Measurements from ENCODE around the gene KIRREL3. TPM values are rescaled to one million over a fixed set of nuclear protein-coding genes. Genes with fewer than 3 reads are reported as not detected.
A peak's percentile ranks its signal among the peaks of the same experiment; 100 is the strongest.

KIRREL3 gene
- total RNA-seq (2014; rRNA removed; shearing (Covaris generic)) = not detected in 2 replicates
- polyA plus RNA-seq (2015; cell fraction: cytosol; rRNA removed) = not detected in 2 replicates
- not detected in 2 replicates for polyA plus RNA-seq (2015; cell fraction: nucleus; rRNA removed)

DNA sequence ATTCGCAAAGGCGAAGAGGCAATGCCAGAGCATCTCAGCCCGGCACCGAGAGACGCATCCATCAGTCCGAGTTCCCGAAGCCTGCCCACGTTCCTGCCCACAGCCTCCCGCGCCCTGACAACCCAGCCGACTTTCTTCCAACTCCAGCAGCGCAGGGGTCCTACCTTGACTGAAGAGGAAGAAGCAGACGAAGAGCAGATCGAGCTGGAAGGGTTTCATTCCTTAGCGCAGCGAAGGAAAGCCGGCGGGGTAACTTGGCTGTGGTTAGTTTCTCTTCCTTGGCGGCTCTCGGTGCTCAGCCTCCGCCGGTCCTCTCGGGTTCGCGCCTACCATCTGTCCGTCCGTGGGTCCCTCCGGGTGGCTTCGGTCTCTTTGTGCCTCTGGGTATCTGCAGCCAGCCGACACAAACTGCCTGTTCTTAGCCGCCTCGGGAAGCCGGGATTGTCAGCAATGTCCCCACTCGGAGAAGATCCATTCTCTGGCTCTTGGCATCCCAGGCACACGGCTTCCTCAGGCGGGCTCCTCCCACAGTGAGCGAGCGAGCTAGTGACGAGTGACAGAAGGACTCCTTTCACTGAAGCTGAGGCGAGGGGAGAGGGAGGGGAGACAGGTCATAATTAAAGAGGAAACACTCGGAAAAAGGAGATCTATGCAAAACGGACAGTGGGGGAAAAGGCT is at the start of gene KIRREL3:
TSS of gene KIRREL3 (minus strand) at position 480 of the 678 bp plus-strand sequence.
- in situ Hi-C loops (cut with HindIII; ENCODE audit: low pct_unique_long_range_greater_than_20kb, low sequenced_read_pairs) = no loop called here
- no peak for DNase-seq (ENCODE audit: low read depth, low spot score)

- no peak for DNase-seq (ENCODE audit: low read depth, low spot score)
- in situ Hi-C loops (cut with HindIII; ENCODE audit: low pct_unique_long_range_greater_than_20kb, low sequenced_read_pairs) = no loop called here
These were observed 49.6 kb upstream of the KIRREL3 start for GRCh38 chr11:127050186-127050585.

DNA sequence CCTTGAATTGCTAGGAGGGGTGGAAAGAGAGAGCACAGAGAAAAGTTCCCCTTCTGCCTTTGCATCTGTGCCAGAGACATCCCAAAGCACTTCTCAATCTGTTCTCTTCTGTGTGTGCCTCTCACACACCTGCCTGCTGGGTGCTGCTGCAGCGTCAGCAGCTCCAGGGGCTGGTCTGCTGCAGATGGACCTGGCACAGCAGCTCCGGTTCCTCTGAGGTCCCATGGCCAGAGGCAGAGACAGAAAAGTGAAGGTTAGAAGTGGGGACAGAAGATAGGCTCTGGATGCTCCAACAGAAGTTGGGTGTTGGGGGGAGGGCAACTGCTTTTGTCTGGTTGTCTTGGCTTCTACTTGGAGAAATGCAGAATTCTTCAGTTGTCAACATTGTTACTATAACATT is 48.9 kb upstream of the KIRREL3 start:
- in situ Hi-C loops (cut with HindIII; ENCODE audit: low pct_unique_long_range_greater_than_20kb, low sequenced_read_pairs) = no loop called here

DNA sequence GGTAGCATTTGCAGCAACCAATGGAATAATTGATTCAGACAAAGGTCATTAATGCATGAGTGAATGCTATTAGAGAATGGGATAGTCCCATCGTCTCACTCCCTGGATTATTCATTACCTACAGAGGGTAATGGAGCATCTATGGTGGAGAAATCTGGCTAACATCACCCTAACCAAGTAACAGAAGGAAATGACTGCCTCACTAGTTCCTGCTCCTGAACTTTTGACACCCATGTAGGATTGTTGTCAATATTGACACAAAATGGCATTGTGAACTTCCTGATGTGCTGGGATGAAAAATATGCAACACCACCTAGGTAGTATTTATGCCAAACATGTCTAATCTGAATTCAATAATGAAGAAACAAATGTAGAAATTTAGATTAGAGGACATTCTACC is 44.0 kb upstream of the KIRREL3 start:
- in situ Hi-C loops (cut with HindIII; ENCODE audit: low pct_unique_long_range_greater_than_20kb, low sequenced_read_pairs) = no loop called here

More for the DNA sequence above, 48.9 kb upstream of the KIRREL3 start:
- no peak for DNase-seq (ENCODE audit: low read depth, low spot score)

GRCh38 chr11:127042445-127042844 is 41.9 kb upstream of the KIRREL3 start:
- DNase-seq (ENCODE audit: low read depth, low spot score) = no peak
- in situ Hi-C loops (cut with HindIII; ENCODE audit: low pct_unique_long_range_greater_than_20kb, low sequenced_read_pairs) = no loop called here

More for the DNA sequence above, 44.0 kb upstream of the KIRREL3 start:
- DNase-seq (ENCODE audit: low read depth, low spot score) = no peak

DNA sequence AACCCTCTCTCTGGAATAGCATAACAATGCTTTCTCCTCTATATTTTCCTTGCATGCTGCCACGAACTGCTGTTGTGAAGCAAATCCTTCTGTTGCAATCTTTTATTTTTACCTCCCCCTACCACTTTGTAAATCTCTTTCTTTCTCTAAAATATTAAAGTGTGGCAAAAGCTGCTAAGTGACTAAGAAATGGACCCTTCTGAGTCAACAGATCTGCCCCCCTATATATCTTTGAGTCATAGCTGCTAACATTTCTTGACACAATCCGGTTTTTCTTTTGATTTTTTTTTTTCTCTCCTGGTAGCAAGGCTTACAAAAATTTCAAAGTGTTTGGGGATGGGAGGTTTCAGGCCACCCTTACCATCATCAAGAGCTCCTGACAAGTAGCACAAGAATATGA is 39.0 kb upstream of the KIRREL3 start:
- DNase-seq (ENCODE audit: low read depth, low spot score) = no peak
- in situ Hi-C loops (cut with HindIII; ENCODE audit: low pct_unique_long_range_greater_than_20kb, low sequenced_read_pairs) = no loop called here

DNA sequence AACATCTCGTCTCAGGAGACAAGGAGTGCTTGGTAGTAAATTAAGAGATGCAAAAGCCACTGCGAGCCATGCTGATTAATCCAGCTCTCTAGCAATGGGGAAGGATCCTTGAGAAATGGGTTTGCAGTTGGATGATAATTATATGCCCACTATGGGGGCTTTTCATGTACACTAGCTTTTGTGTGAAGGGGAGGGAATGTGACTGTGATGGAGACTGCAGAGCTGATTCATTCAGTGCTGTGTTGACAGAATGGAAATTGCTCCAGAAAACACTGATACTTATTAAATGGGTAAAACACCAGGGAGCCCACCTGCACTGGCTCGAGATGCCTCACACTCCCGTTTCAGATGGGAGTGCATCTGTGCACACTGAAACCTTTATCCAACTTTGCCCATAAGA is 37.0 kb upstream of the KIRREL3 start:
- DNase-seq (ENCODE audit: low read depth, low spot score) = no peak
- in situ Hi-C loops (cut with HindIII; ENCODE audit: low pct_unique_long_range_greater_than_20kb, low sequenced_read_pairs) = no loop called here

- in situ Hi-C loops (cut with HindIII; ENCODE audit: low pct_unique_long_range_greater_than_20kb, low sequenced_read_pairs) = no loop called here
- no peak for DNase-seq (ENCODE audit: low read depth, low spot score)
These were observed 36.4 kb upstream of the KIRREL3 start for GRCh38 chr11:127037001-127037400.

DNA sequence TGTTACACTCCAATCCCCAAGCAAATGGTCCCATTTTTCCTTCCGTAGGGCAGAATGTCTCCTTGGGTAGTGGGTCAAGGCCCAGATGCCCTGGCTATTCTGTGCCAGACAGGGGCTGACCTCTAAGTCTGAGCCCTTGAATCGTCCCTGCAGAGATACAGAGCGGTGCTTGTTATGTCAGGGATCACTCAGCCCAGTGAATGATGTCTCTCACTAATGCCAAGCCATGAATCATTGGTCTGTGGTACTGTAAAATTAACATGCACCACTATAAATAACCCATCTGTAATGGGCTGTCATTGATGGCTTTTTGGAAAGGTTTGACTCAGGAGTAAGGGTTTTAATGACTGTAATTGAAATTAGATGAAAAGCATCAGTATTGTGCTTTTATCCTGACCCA is 35.3 kb upstream of the KIRREL3 start:
- in situ Hi-C loops (cut with HindIII; ENCODE audit: low pct_unique_long_range_greater_than_20kb, low sequenced_read_pairs) = no loop called here
- no peak for DNase-seq (ENCODE audit: low read depth, low spot score)

- in situ Hi-C loops (cut with HindIII; ENCODE audit: low pct_unique_long_range_greater_than_20kb, low sequenced_read_pairs) = no loop called here
- no peak for DNase-seq (ENCODE audit: low read depth, low spot score)
These were observed 34.4 kb upstream of the KIRREL3 start for GRCh38 chr11:127034973-127035372.

DNA sequence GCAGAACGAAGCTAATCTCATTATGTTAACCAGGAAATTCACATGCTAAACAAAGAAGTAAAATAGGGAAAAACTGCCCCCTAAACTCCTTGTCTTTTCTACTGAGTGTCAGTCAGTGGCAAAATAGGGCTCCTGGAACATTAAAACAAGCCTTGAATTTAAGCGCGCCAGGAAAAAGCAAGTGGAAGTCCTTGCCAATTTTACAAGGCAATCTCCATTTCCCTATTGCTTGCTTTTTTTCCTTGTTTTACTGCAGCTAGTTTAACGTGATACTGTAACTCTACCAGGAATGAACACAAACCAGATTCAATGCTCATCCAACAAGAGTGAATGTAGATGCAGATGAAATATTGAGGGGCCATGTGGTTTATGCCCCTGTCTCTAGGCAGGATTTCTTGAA is 28.1 kb upstream of the KIRREL3 start:
- in situ Hi-C loops (cut with HindIII; ENCODE audit: low pct_unique_long_range_greater_than_20kb, low sequenced_read_pairs) = no loop called here
- DNase-seq (ENCODE audit: low read depth, low spot score) = no peak

DNA sequence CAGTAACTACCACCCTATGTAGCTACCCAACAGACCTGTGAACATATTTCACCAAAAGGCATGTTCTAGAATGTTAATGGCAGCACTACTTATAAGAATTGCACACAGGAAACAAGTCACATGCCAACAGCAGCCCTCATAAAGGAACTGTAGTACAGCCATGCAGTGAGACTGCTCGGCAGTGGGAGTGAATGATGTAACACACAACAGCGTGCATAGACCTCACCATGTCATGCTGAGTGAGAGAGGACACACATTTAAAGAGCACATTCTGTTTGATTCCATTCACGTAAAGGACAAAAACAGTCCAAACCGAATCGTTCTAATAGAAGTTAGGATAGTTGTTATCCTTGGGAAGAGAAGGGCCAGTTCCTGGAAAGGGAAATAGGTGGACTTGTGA is 27.2 kb upstream of the KIRREL3 start:
- no peak for DNase-seq (ENCODE audit: low read depth, low spot score)
- in situ Hi-C loops (cut with HindIII; ENCODE audit: low pct_unique_long_range_greater_than_20kb, low sequenced_read_pairs) = no loop called here

- in situ Hi-C loops (cut with HindIII; ENCODE audit: low pct_unique_long_range_greater_than_20kb, low sequenced_read_pairs) = no loop called here
- no peak for DNase-seq (ENCODE audit: low read depth, low spot score)
These were observed 26.4 kb upstream of the KIRREL3 start for GRCh38 chr11:127027000-127027399.

GRCh38 chr11:127023991-127024390 is 23.4 kb upstream of the KIRREL3 start:
- in situ Hi-C loops (cut with HindIII; ENCODE audit: low pct_unique_long_range_greater_than_20kb, low sequenced_read_pairs) = no loop called here
- DNase-seq (ENCODE audit: low read depth, low spot score) = no peak

DNA sequence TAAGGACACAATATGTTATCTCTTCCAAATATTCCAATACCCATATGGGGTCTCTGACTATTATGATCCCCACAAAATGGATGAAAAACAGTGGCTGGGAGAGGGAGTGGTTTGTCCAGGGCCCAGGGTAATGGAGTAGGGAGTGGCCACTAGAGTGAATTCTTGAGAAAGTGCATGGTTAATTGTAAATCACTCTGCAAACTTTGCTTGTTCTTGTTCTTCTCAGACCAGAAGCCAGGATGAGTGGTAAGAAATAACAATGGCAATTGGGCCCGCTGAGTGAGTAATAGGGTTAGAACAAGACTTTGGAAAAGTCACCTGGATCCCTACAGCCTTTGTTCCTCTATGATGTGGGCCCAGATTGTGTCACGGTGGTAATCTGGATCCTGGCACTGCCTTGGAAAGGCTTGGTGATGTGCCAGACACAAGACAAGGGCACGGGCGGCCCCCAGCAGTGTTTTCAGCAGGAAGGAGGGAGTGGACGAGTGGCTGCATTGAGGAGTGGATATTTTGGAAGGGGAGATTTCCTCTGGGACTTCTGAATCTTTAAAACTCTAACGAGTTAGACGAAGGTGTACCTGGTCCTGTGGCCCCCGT is 18.2 kb upstream of the KIRREL3 start:
- no peak for DNase-seq (ENCODE audit: low read depth, low spot score)
- in situ Hi-C loops (cut with HindIII; ENCODE audit: low pct_unique_long_range_greater_than_20kb, low sequenced_read_pairs) = no loop called here

DNA sequence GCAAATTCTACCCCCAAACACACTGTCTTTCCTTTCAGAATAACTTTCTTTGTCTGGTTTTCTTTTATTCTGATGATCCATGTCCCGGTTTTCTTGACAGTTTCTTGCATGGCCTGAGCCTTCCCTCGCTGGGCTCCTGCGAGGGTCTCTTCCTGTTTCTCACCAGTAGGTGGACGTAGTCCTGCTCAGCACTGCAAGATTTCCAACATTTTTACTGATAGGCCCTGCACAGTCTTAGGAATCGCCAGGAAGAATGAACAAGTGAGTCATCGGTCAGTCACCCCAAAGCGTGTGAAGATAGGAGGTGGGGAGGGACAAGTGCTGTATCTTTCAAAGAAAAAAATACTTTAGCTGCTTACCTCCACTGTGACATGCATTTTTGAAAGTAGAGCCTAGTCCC is 16.9 kb upstream of the KIRREL3 start:
- peak; percentile 23 for DNase-seq (ENCODE audit: low read depth, low spot score)
- in situ Hi-C loops (cut with HindIII; ENCODE audit: low pct_unique_long_range_greater_than_20kb, low sequenced_read_pairs) = no loop called here

DNA sequence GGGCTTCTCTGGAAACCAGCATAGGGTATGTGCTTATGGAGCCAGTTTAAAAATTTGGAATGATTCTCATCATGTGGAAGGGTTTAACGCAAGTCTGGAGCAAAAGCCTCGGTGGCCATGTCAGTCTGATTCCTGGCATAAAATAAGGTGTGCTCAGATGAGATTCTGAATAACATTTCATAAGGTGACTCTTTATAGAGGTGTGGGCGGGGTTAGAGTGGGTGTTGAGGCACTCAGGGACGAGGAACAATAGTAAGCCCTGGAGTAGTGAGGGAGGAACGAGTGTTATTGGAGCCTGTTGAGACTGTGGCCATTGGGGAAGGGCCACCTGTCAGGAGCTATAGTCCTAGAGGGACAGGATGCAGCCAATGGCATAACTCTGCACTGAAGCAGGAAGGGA is 13.0 kb upstream of the KIRREL3 start:
- in situ Hi-C loops (cut with HindIII; ENCODE audit: low pct_unique_long_range_greater_than_20kb, low sequenced_read_pairs) = no loop called here
- DNase-seq (ENCODE audit: low read depth, low spot score) = no peak

- peak; percentile 1 for DNase-seq (ENCODE audit: low read depth, low spot score)
- in situ Hi-C loops (cut with HindIII; ENCODE audit: low pct_unique_long_range_greater_than_20kb, low sequenced_read_pairs) = no loop called here
These were observed 5.7 kb upstream of the KIRREL3 start for GRCh38 chr11:127006311-127006710.

GRCh38 chr11:127003260-127003981 is 2.9 kb upstream of the KIRREL3 start:
- in situ Hi-C loops (cut with HindIII; ENCODE audit: low pct_unique_long_range_greater_than_20kb, low sequenced_read_pairs) = no loop called here
- peak; percentile 17 for DNase-seq (ENCODE audit: low read depth, low spot score)
